CD4-positive, alpha-beta memory T cell (primary cell): Measurements from ENCODE around the gene FAM174B. TPM values are rescaled to one million over a fixed set of nuclear protein-coding genes. Genes with fewer than 3 reads are reported as not detected.
A peak's percentile ranks its signal among the peaks of the same experiment; 100 is the strongest.

Experiments used
- CTCF ChIA-PET: fragments of 350-600 bp; sonication (Branson Sonifier 250); formaldehyde crosslinking; loops from one replicate; lab custom pipeline; 2021; ENCODE audit warnings: inconsistent platforms; ENCODE audit not compliant: partially characterized antibody; lab: Charles Lee
- POLR2A ChIA-PET: fragments of 350-600 bp; sonication (Branson Sonifier 250); formaldehyde crosslinking; loops from one replicate; lab custom pipeline; 2021; ENCODE audit not compliant: partially characterized antibody; lab: Charles Lee
- DNase-seq, 5 donors: peaks; one replicate each; pipeline versions ENCODE4 v3.0.0 to v3.0.0-alpha.2; 2020 to 2022; ENCODE audit warnings: mixed read lengths in 1 of 5
- H3K27ac ChIP-seq: one replicate; pipeline ENCODE4 v1.7.0; 2013; ENCODE audit warnings: low read depth, low read length
- H3K27me3 ChIP-seq: 2 replicates; pipeline ENCODE4 v1.7.0; 2013; ENCODE audit warnings: mild to moderate bottlenecking, low read length, moderate library complexity; ENCODE audit not compliant: insufficient read depth
- H3K36me3 ChIP-seq: 2 replicates; pipeline ENCODE4 v1.7.0; 2013; ENCODE audit warnings: mild to moderate bottlenecking, low read length, moderate library complexity; ENCODE audit not compliant: insufficient read depth
- H3K4me1 ChIP-seq: 2 replicates; pipeline ENCODE4 v1.7.0; 2013; ENCODE audit warnings: mild to moderate bottlenecking, low read length, moderate library complexity; ENCODE audit not compliant: insufficient read depth
- H3K4me3 ChIP-seq, 2 donors: one replicate each; pipeline ENCODE4 v1.7.0; 2013; ENCODE audit warnings: low read length in 2 of 2, mild to moderate bottlenecking in 1 of 2
- H3K9me3 ChIP-seq, 2 donors: one replicate each; pipeline ENCODE4 v1.7.0; 2013; ENCODE audit warnings: low read length in 2 of 2, control low read depth in 1 of 2; ENCODE audit not compliant: control insufficient read depth in 1 of 2
- H3K27ac Mint-ChIP-seq, 7 donors: one replicate each; pipeline ENCODE4 v1.8.0; 2020 to 2021; ENCODE audit warnings: mixed read lengths in 7 of 7, mild to moderate bottlenecking in 6 of 7, inconsistent platforms in 3 of 7, moderate library complexity in 3 of 7
- H3K27me3 Mint-ChIP-seq, 2 donors: one replicate each; pipeline ENCODE4 v1.8.0; 2020 to 2021; ENCODE audit warnings: mixed read lengths in 2 of 2
- H3K36me3 Mint-ChIP-seq, 2 donors: one replicate each; pipeline ENCODE4 v1.8.0; 2020 to 2021; ENCODE audit warnings: mixed read lengths in 2 of 2, inconsistent platforms in 1 of 2, mild to moderate bottlenecking in 1 of 2
- H3K4me1 Mint-ChIP-seq, 4 donors: one replicate each; pipeline ENCODE4 v1.8.0; 2020 to 2021; ENCODE audit warnings: mixed read lengths in 4 of 4, mild to moderate bottlenecking in 1 of 4
- H3K4me3 Mint-ChIP-seq, 8 donors: one replicate each; pipeline ENCODE4 v1.8.0; 2020 to 2021; ENCODE audit warnings: mixed read lengths in 8 of 8, mild to moderate bottlenecking in 7 of 8, moderate library complexity in 6 of 8, inconsistent platforms in 3 of 8
- H3K9me3 Mint-ChIP-seq, 8 donors: one replicate each; pipeline ENCODE4 v1.8.0; 2020 to 2021; ENCODE audit warnings: mixed read lengths in 8 of 8, mild to moderate bottlenecking in 5 of 8, inconsistent platforms in 3 of 8, moderate library complexity in 1 of 8
- intact Hi-C: fragments of 100-400 bp; cut with micrococcal nuclease; formaldehyde crosslinking; loops from one replicate; pipeline ENCODE4 v1.15.1; 2023
- polyA plus RNA-seq, 2 donors: library from polyadenylated mRNA; unstranded; fragments of 300-500 nt; fragmentation: Illumina TruSeq; gene quantifications; one replicate each; pipeline ENCODE4 v1.2.3, GENCODE V29; 2021
- total RNA-seq, 2 experiments: library from RNA; stranded (reverse); gene quantifications; one replicate each; pipeline ENCODE4 v1.2.3, GENCODE V29; 2021

The FAM174B gene
- total and polyA plus RNA-seq, 4 experiments from 2014 or later, result 2.4 to 8.3 (median 4.9) TPM

DNA sequence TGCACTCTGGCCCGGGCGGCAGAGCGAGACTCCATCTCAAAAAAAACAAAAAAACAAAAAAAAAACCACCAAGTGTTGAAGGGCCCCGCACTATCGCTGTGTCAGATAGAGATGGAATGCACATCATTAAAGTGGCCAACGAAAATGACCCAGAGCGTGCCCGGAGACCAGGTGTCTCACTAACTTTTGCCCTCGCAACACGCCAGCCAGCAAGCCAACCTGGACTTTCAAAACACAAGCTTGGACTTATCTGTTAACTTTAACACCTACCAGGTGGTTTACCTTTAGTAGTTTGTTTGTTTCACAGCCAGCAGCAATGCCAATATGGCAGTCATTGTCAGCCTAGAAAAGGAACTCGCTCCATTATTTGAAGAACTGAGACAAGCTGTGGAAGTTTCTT is 28.6 kb downstream of the FAM174B start:
- H3K27me3 ChIP-seq, result no peaks in the 10 kb centered on the region
- POLR2A ChIA-PET, result no interaction called here
- intact Hi-C loops, result no loop called here
- Mint-ChIP-seq H3K27me3 (peaks cover 0 to 3% of the 10 kb centered on the region in 2 donors), H3K27ac (no peak overlapping the region), H3K36me3 (no peaks in the 10 kb centered on the region), H3K4me3 (no peak overlapping the region), H3K9me3 (no peaks in the 10 kb centered on the region), H3K4me1 (peaks cover 0 to 2% (median under 1%) of the 10 kb centered on the region in 4 donors)
- no peaks in the 10 kb centered on the region for H3K36me3 ChIP-seq
- DNase-seq, result no peak
- H3K9me3 ChIP-seq, result no peaks in the 10 kb centered on the region
- CTCF ChIA-PET, result interaction anchor here (0.7 kb wide), 1 partner anchor 352 kb away, joined by 3 read pairs; no protein-coding TSS in a partner anchor
- H3K4me1 ChIP-seq, result no peaks in the 10 kb centered on the region
- no peak overlapping the region for H3K27ac ChIP-seq
- no peak overlapping the region for H3K4me3 ChIP-seq

DNA sequence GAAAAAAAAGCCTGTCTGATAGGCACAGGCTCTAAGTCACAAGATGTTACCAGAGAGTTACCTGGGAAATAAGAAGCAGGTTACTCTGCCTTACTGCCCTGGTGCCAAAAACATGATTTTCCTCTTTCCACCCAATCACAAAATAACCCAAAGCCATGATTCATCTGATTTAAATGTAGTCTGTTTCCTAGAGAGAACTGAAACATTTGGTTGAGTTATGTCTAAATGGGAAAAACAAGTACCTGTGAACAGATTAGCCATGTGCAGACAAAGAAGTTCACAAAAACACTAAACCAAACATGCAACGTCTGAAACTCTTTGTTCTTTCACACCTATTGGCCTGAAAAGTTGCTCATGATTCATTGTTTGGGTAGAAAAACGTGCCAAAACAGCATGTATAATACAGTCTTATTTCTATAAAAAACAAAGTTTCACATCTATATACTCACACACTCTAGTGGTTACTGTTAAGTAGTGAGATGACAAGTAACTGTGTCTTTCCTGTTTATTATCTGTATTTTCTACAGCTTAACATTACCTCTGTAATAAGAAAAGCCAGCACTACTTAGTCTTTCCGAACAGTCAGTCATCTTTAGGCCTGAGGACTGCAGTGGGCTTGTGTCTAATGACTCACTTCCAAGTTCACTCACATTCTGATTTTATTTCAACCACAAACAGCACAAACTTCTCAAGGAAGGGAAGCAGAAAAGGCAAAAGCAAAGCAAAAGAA is 30.2 kb downstream of the FAM174B start:
- DNase-seq, result no peak
- ChIA-PET CTCF (no interaction called here), POLR2A (no interaction called here)
- Histone ChIP-seq H3K36me3 (no peaks in the 10 kb centered on the region), H3K4me1 (no peaks in the 10 kb centered on the region), H3K27ac (no peak overlapping the region), H3K27me3 (no peaks in the 10 kb centered on the region), H3K4me3 (no peak overlapping the region), H3K9me3 (no peaks in the 10 kb centered on the region)
- Mint-ChIP-seq H3K4me1 (peaks cover 0 to 2% (median under 1%) of the 10 kb centered on the region in 4 donors), H3K4me3 (no peak overlapping the region), H3K36me3 (no peaks in the 10 kb centered on the region), H3K27ac (no peak overlapping the region), H3K27me3 (peaks cover 0 to 3% of the 10 kb centered on the region in 2 donors), H3K9me3 (no peaks in the 10 kb centered on the region)
- intact Hi-C loops, result no loop called here

DNA sequence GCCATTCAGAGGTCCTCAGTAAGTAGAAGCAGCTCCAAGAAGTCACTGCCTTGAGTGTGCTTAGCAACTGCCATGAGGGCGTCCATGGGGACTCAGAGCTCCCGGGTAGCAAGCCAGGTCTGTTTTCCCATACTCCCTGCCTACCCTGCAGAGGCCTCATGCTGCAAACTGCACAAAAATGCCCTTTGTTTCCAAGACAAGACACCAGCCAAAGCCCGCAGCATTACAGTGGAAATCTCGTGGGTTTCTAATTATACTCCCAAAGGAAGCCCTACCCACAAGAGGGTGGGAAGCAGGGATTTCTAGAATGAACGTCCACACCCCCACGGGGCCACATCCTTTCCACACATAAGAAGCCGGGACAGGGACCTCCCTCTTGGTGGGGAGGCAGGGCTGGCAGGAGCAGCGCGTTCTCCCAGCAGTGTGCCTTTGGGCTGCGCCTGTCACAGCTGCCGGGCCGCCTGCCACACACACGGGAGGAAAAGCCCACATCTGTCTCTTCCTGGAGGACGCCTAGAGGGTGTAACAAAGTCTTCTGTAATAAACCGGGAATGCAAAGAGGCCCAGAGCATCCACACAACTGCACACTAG is 31.1 kb downstream of the FAM174B start:
- Mint-ChIP-seq H3K27me3 (peaks cover 0 to 1% of the 10 kb centered on the region in 2 donors), H3K4me1 (peaks cover 0 to 2% (median under 1%) of the 10 kb centered on the region in 4 donors), H3K9me3 (no peaks in the 10 kb centered on the region), H3K36me3 (no peaks in the 10 kb centered on the region), H3K4me3 (peak overlapping the region in 1 of 8 donors; percentile 29), H3K27ac (no peak overlapping the region)
- H3K27ac ChIP-seq, result no peak overlapping the region
- POLR2A ChIA-PET, result no interaction called here
- intact Hi-C loops, result no loop called here
- H3K36me3 ChIP-seq, result no peaks in the 10 kb centered on the region
- no peaks in the 10 kb centered on the region for H3K9me3 ChIP-seq
- no peaks in the 10 kb centered on the region for H3K27me3 ChIP-seq
- H3K4me3 ChIP-seq, result no peak overlapping the region
- no peaks in the 10 kb centered on the region for H3K4me1 ChIP-seq
- DNase-seq, result no peak
- CTCF ChIA-PET, result no interaction called here

DNA sequence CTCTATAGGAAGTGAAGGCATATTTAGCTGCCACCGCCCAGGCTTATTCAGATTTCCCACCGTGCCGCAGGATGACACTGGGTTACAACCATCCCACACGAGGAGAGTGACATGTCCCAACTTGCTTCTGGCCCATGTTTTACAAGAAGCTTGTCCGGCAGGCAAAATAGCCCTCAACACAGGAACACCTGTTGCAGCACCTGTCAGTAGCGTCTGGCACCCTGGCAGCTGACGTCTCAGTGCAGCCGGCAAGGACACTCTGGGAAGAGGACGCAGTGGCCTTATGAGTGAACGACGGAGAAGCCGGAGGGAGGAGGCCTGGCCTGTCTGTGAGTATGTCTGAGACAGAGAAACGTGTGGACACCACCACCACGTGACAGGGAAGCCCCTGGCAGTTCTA is 32.1 kb downstream of the FAM174B start:
- Mint-ChIP-seq H3K4me3 (no peak overlapping the region), H3K27ac (no peak overlapping the region), H3K4me1 (peaks cover 0 to 2% (median under 1%) of the 10 kb centered on the region in 4 donors), H3K9me3 (no peaks in the 10 kb centered on the region), H3K27me3 (peaks cover 0 to 1% of the 10 kb centered on the region in 2 donors), H3K36me3 (no peaks in the 10 kb centered on the region)
- no peaks in the 10 kb centered on the region for H3K4me1 ChIP-seq
- H3K27me3 ChIP-seq, result no peaks in the 10 kb centered on the region
- CTCF ChIA-PET, result no interaction called here
- no peaks in the 10 kb centered on the region for H3K9me3 ChIP-seq
- DNase-seq, result no peak
- H3K27ac ChIP-seq, result no peak overlapping the region
- H3K4me3 ChIP-seq, result no peak overlapping the region
- no peaks in the 10 kb centered on the region for H3K36me3 ChIP-seq
- intact Hi-C loops, result no loop called here
- POLR2A ChIA-PET, result no interaction called here

DNA sequence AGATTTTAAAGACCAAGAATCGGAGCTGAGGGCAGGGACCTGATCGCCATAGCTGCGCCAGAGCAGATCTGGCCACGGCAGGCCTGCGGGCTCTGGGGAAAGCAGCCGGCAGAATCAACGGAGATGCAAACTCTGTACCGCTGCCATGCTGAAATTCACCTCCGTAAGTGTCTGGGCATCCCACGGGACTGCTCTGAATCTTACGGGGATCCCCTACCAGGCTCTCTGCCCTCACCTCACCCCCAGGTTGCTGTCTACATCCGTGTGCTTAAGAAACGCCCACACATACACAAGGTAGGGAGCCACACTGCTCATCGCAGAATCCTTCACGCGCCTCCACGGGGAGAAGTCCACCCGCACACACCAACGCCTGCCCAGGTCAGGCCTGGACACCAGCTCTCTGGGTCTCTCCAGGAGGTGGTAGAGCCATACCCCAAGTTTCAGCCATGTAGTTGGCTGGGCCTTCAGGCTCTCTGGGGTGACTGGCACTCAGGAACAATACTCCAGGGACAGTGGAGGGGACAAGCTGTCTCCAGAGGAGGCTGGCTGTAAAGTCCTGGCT is 33.5 kb downstream of the FAM174B start:
- Mint-ChIP-seq H3K27ac (no peak overlapping the region), H3K9me3 (no peaks in the 10 kb centered on the region), H3K27me3 (peaks cover 0 to 1% of the 10 kb centered on the region in 2 donors), H3K36me3 (no peaks in the 10 kb centered on the region), H3K4me1 (peaks cover 0 to 2% (median under 1%) of the 10 kb centered on the region in 4 donors), H3K4me3 (peak overlapping the region in 1 of 8 donors; percentile 38)
- no peaks in the 10 kb centered on the region for H3K9me3 ChIP-seq
- no peak for DNase-seq
- no peaks in the 10 kb centered on the region for H3K27me3 ChIP-seq
- intact Hi-C loops, result no loop called here
- ChIA-PET CTCF (no interaction called here), POLR2A (no interaction called here)
- no peaks in the 10 kb centered on the region for H3K4me1 ChIP-seq
- H3K27ac ChIP-seq, result no peak overlapping the region
- no peak overlapping the region for H3K4me3 ChIP-seq
- no peaks in the 10 kb centered on the region for H3K36me3 ChIP-seq

DNA sequence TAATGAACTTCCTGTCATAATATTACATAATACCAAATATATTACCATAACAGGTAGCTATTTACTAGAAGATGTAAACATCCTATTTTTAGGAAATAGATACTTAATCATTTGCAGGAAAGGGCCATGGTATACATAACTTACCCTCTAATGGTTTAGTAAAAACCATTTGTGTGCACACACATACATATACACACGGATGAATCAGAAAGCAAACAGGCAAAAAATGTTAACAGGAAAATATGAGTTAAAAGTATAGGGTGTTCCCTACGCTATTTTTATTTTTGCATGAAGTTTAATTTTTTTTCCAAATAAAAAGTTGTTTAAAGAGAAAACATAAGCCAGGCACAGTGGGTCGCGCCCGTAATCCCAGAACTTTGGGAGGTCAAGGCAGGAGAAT is 34.6 kb downstream of the FAM174B start:
- no peaks in the 10 kb centered on the region for H3K9me3 Mint-ChIP-seq
- no peak for DNase-seq
- intact Hi-C loops, result no loop called here
- Histone ChIP-seq H3K36me3 (no peaks in the 10 kb centered on the region), H3K9me3 (no peaks in the 10 kb centered on the region), H3K4me3 (no peak overlapping the region), H3K27ac (no peak overlapping the region), H3K4me1 (no peaks in the 10 kb centered on the region), H3K27me3 (no peaks in the 10 kb centered on the region)
- POLR2A ChIA-PET, result no interaction called here
- CTCF ChIA-PET, result no interaction called here
- H3K4me3 Mint-ChIP-seq, result no peak overlapping the region
- no peaks in the 10 kb centered on the region for H3K36me3 Mint-ChIP-seq
- H3K27me3 Mint-ChIP-seq, result peaks cover 0 to 1% of the 10 kb centered on the region in 2 donors
- H3K27ac Mint-ChIP-seq, result no peak overlapping the region
- peaks cover 0 to 2% (median under 1%) of the 10 kb centered on the region in 4 donors for H3K4me1 Mint-ChIP-seq
